ENCODE data around the gene TNS4. TPM values are rescaled to one million over a fixed set of nuclear protein-coding genes. Genes with fewer than 3 reads are reported as not detected.

TNS4 gene
- total and polyA plus RNA-seq, 2 of the 4 experiments (the other 2 are of a cell fraction) = not detected

GRCh38 chr17:40519089-40519775, 17.8 kb upstream of the TNS4 start:
- Histone ChIP-seq H3K79me1 (ENCODE audit: low read depth in 1 of 2, low read length in 2 of 2) (peaks cover 5 to 10% of the 10 kb centered on the region in 2 experiments; a peak in 2 of 4 replicates), H3K23ac (ENCODE audit: low read depth, low read length) (peak overlapping the region; percentile 16; the same call in 1 of the 2 replicates), H2BK20ac (ENCODE audit: low read depth, low read length) (peak overlapping the region; percentile 79), H2AK9ac (replicated peaks; ENCODE audit: low read depth, low read length, poor library complexity) (peak overlapping the region; percentile 52), H4K8ac (ENCODE audit: low read depth in 2 of 2, low read length in 2 of 2) (peak overlapping the region in 1 of 2 experiments; percentile 74; a peak in 2 of 4 replicates), H3K4me1 (ENCODE audit: control insufficient read depth, insufficient read depth, low read length) (peaks cover 27% of the 10 kb centered on the region), H2AK5ac (ENCODE audit: low read depth, low read length) (peak overlapping the region; percentile 71), H4K20me1 (ENCODE audit: insufficient read depth, low read length) (no peaks in the 10 kb centered on the region), H2BK120ac (ENCODE audit: low read depth, low read length) (peak overlapping the region; percentile 79), H4K91ac (ENCODE audit: insufficient read depth, low read depth, low read length) (peak overlapping the region; percentile 67), H2BK5ac (ENCODE audit: low read depth, low read length, poor library complexity, severe bottlenecking) (peak overlapping the region; percentile 7), H3K18ac (ENCODE audit: low read depth, low read length) (no peak overlapping the region), H4K5ac (ENCODE audit: low read depth, low read length) (peak overlapping the region; percentile 8; the same call in 1 of the 2 replicates), H3K27me3 (ENCODE audit: control insufficient read depth, insufficient read depth, low read length) (no peaks in the 10 kb centered on the region), H3K9me1 (ENCODE audit: insufficient read depth, low read length) (peaks cover 28% of the 10 kb centered on the region), H3K9ac (ENCODE audit: low read depth, low read length) (no peak overlapping the region), H2AFZ (replicated peaks; ENCODE audit: low read length, poor library complexity) (peak overlapping the region; percentile 54), H3K4me2 (ENCODE audit: low read depth, low read length) (no peak overlapping the region), H3K56ac (ENCODE audit: extremely low read depth, insufficient read depth, low read length) (no peak overlapping the region), H3K4me3 (ENCODE audit: insufficient read depth, low read depth, low read length) (no peak overlapping the region), H3K4ac (ENCODE audit: low read depth, low read length) (peak overlapping the region; percentile 90), H3K36me3 (ENCODE audit: control insufficient read depth, insufficient read depth, low read length) (no peaks in the 10 kb centered on the region), H3K27ac (ENCODE audit: insufficient read depth, low read length) (no peak overlapping the region; the same call in 1 of the 2 replicates), H3K9me3 (ENCODE audit: control insufficient read depth, insufficient read depth, low read length) (no peaks in the 10 kb centered on the region), H2BK15ac (ENCODE audit: low read depth, low read length) (peak overlapping the region; percentile 71; the same call in 1 of the 3 replicates), H3K14ac (replicated peaks; ENCODE audit: low read depth, low read length) (peak overlapping the region; percentile 63)
- DNase-seq = no peak
- intact Hi-C loops (cut with micrococcal nuclease) = no loop called here
- ChIA-PET POLR2A (ENCODE audit: unreplicated experiment) (no interaction called here), CTCF (no interaction called here)
- ATAC-seq (ENCODE audit: low read depth) = no peak
- no peak for TF ChIP-seq NFE2L2 (IDR thresholded peaks at IDR 0.05; ENCODE audit: low read depth, low read length)
- TF ChIP-seq USF2 (IDR thresholded peaks at IDR 0.05; ENCODE audit: low read depth, low read length) = no peak
- no peak for TF ChIP-seq RFX5 (IDR thresholded peaks at IDR 0.05; ENCODE audit: low read depth, low read length)
- no peak for TF ChIP-seq POLR2A (IDR thresholded peaks at IDR 0.05; ENCODE audit: low read depth, low read length)
- TF ChIP-seq MAFK (IDR thresholded peaks at IDR 0.05; ENCODE audit: low read depth, low read length) = no peak
- no peak for TF ChIP-seq CEBPB (IDR thresholded peaks at IDR 0.05; ENCODE audit: low read depth, low read length)
- 81% methylated on average over 4 of the region's 5 CpGs; no CpG with 5 or more reads in 1 of the 2 experiments for WGBS, 2 experiments (ENCODE audit: extremely low coverage in 2 of 2, insufficient read length in 1 of 2)
- no TSS peak for BruUV-seq (replicated peaks)
- in situ Hi-C loops (cut with MboI; ENCODE audit: low sequenced_read_pairs) = no loop called here
- dilution Hi-C loops (cut with HindIII; ENCODE audit: low sequenced_read_pairs, unreplicated experiment) = no loop called here
